Right lobe of liver (tissue), 6 donors: ENCODE measurements around the gene VPS50. TPM values are rescaled to one million over a fixed set of nuclear protein-coding genes. Genes with fewer than 3 reads are reported as not detected.

Source experiments
- ATAC-seq, 4 donors: fragments of 200-7000 bp; cut with Tn5 transposase; one replicate each; pipeline ENCODE4 v1.9.1; 2020; ENCODE audit warnings: mild to moderate bottlenecking in 4 of 4, moderate library complexity in 4 of 4
- DNase-seq, 3 donors: peaks; one replicate each; pipeline ENCODE4 v3.0.0-alpha.2; 2020
- H3K27ac ChIP-seq, 3 donors: fragments of 200-600 bp; one replicate each; pipeline ENCODE4 v1.8.0; 2022
- H3K27me3 ChIP-seq, 2 donors: fragments of 200-600 bp; one replicate each; pipeline ENCODE4 v1.8.0; 2022
- H3K36me3 ChIP-seq, 4 donors: fragments of 200-600 bp; sonication (generic) in 1 of 4; one replicate each; pipeline versions ENCODE4 v1.5.1 to v1.8.0; 2017 to 2022; ENCODE audit warnings: control low read depth in 1 of 4
- H3K4me1 ChIP-seq, 4 donors: fragments of 200-600 bp; sonication (generic) in 1 of 4; one replicate each; pipeline versions ENCODE4 v1.5.1 to v1.8.0; 2017 to 2022; ENCODE audit warnings: control low read depth in 1 of 4
- H3K4me3 ChIP-seq, 3 donors: fragments of 200-600 bp; one replicate each; pipeline ENCODE4 v1.8.0; 2022
- H3K9me3 ChIP-seq, 4 donors: fragments of 200-600 bp; sonication (generic) in 1 of 4; one replicate each; pipeline versions ENCODE4 v1.5.1 to v1.8.0; 2017 to 2022; ENCODE audit warnings: control low read depth in 1 of 4
- CTCF ChIP-seq, 4 donors: fragments of 200-600 bp in 3 of 4; fragments of 450-650 bp in 1 of 4; IDR thresholded peaks; one replicate each; pipeline versions ENCODE4 v1.5.1 to v1.8.0; 2016 to 2022; ENCODE audit warnings: antibody characterized with exemption in 4 of 4, mild to moderate bottlenecking in 2 of 4
- POLR2A ChIP-seq: fragments of 450-650 bp; IDR thresholded peaks from one replicate; pipeline ENCODE4 v1.6.1; 2017; ENCODE audit warnings: antibody characterized with exemption, mild to moderate bottlenecking
- WGBS: methylation state at CpG from one replicate; pipeline ENCODE4 v1.1.6; 2018; ENCODE audit warnings: low coverage, low lambda C conversion rate; ENCODE audit not compliant: insufficient coverage; ENCODE audit errors: missing lambda C conversion rate; 5-methylcytosine and 5-hydroxymethylcytosine counted together
- intact Hi-C, 2 donors: fragments of 100-400 bp; cut with DNase I; formaldehyde crosslinking; loops; one replicate each; pipeline versions ENCODE4 v1.11.2 to v1.14.1; 2022
- total RNA-seq, 6 experiments: library from RNA; depleted of rRNA in 2 of 6; stranded (reverse); fragments of >200 nt in 2 of 6; fragmentation: NEBNext Ultra II Directional in 3 of 6; extraction: Animal tissue kit (Norgen Biotek cat#: 25700) in 3 of 6; gene quantifications; one replicate each; pipeline versions ENCODE4 v1.1.0 to v1.2.4, GENCODE V29; 2016 to 2023
- donor health status: DM: no; HTN: yes; CAD: no.
- donor health status: DM: no; HTN: no; CAD: no.
- donor health status: DM: no; HTN: no; CAD: no.
- donor health status: DM: no; HTN: yes; CAD: no.
- donor health status: DM: no; HTN: yes; CAD: no.

Gene VPS50
- total RNA-seq, 6 experiments from 2014 or later: 9.0 to 19.1 (median 11.5) TPM

- whole genome bisulfite sequencing: 91% methylated on average over 2 of the region's 2 CpGs
- Histone ChIP-seq H3K36me3 (no peaks in the 10 kb centered on the region), H3K27ac (no peak overlapping the region), H3K4me1 (no peaks in the 10 kb centered on the region), H3K4me3 (no peak overlapping the region), H3K27me3 (no peaks in the 10 kb centered on the region), H3K9me3 (no peaks in the 10 kb centered on the region)
- ATAC-seq (no peak), DNase-seq (no peak)
- intact Hi-C loops: no loop called here
- no peak for TF ChIP-seq POLR2A
- TF ChIP-seq CTCF (IDR thresholded peaks at IDR 0.05): no peak
Measured at GRCh38 chr7:93298671-93299070, 66.5 kb downstream of the VPS50 start.

- WGBS: 95% methylated on average over 2 of the region's 2 CpGs
- TF ChIP-seq POLR2A: no peak
- TF ChIP-seq CTCF (IDR thresholded peaks at IDR 0.05): no peak
- no peaks in the 10 kb centered on the region for H3K9me3 ChIP-seq
- no peak for DNase-seq
- intact Hi-C loops: no loop called here
- H3K36me3 ChIP-seq: peaks cover 0 to 3% (median 0%) of the 10 kb centered on the region in 4 donors
- H3K27me3 ChIP-seq: no peaks in the 10 kb centered on the region
- H3K4me1 ChIP-seq: no peaks in the 10 kb centered on the region
- ATAC-seq: no peak
- no peak overlapping the region for H3K27ac ChIP-seq
- H3K4me3 ChIP-seq: no peak overlapping the region
Measured at GRCh38 chr7:93301736-93302135, 69.6 kb downstream of the VPS50 start.

GRCh38 chr7:93307131-93307660 lies 75.0 kb downstream of the VPS50 start:
- Histone ChIP-seq H3K27me3 (no peaks in the 10 kb centered on the region), H3K4me3 (no peak overlapping the region), H3K36me3 (peaks cover 0 to 3% (median 0%) of the 10 kb centered on the region in 4 donors), H3K9me3 (no peaks in the 10 kb centered on the region), H3K4me1 (no peaks in the 10 kb centered on the region), H3K27ac (no peak overlapping the region)
- TF ChIP-seq CTCF (IDR thresholded peaks at IDR 0.05): no peak
- TF ChIP-seq POLR2A: no peak
- no peak for ATAC-seq
- intact Hi-C loops: no loop called here
- WGBS: 63% methylated on average over 5 of the region's 5 CpGs
- no peak for DNase-seq

GRCh38 chr7:93307943-93308342 lies 75.8 kb downstream of the VPS50 start:
- no peaks in the 10 kb centered on the region for H3K4me1 ChIP-seq
- no peak overlapping the region for H3K27ac ChIP-seq
- WGBS: 92% methylated on average over 1 of the region's 1 CpG
- peaks cover 0 to 3% (median under 1%) of the 10 kb centered on the region in 4 donors for H3K36me3 ChIP-seq
- no peak for ATAC-seq
- no peak for DNase-seq
- no peaks in the 10 kb centered on the region for H3K9me3 ChIP-seq
- H3K27me3 ChIP-seq: no peaks in the 10 kb centered on the region
- TF ChIP-seq POLR2A (no peak), CTCF (IDR thresholded peaks at IDR 0.05) (no peak)
- H3K4me3 ChIP-seq: no peak overlapping the region
- intact Hi-C loops: no loop called here

- H3K9me3 ChIP-seq: no peaks in the 10 kb centered on the region
- TF ChIP-seq CTCF (IDR thresholded peaks at IDR 0.05) (no peak), POLR2A (no peak)
- no peaks in the 10 kb centered on the region for H3K27me3 ChIP-seq
- 95% methylated on average over 4 of the region's 4 CpGs for WGBS
- DNase-seq (no peak), ATAC-seq (no peak)
- intact Hi-C loops: no loop called here
- H3K4me1 ChIP-seq: no peaks in the 10 kb centered on the region
- peaks cover 0 to 3% (median 1%) of the 10 kb centered on the region in 4 donors for H3K36me3 ChIP-seq
- no peak overlapping the region for H3K4me3 ChIP-seq
- H3K27ac ChIP-seq: no peak overlapping the region
Measured at GRCh38 chr7:93310346-93310745, 78.2 kb downstream of the VPS50 start.
